ENCODE results near the gene GORASP2.

Gene GORASP2

DNA sequence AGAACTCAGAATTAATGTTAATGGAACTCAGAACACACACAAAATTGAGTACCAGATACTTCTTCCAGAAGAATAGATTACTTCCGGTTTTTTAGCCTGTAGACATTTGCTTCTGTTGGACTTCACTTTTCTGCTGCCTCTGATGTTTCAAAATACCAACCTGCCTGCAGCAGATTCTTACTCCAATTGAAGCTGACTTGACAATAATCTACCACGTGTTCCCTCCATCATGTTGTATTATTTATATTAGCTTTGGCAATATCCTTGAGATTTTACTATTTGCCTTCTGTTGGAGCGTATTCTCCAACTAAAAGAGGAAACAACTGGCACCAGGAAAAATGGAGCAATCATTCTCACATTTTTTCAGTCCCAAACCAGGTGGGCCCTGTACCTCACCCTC is 3.1 kb upstream of the GORASP2 start:
- Histone ChIP-seq H3K4me1 (ENCODE audit: insufficient read depth, low read length, severe bottlenecking) (peaks cover 16% of the 10 kb centered on the region), H4K20me1 (ENCODE audit: insufficient read depth, low read length) (no peaks in the 10 kb centered on the region), H3K9me3 (ENCODE audit: low read length) (peaks cover 23% of the 10 kb centered on the region), H3K4me3 (ENCODE audit: low read depth, low read length, poor library complexity, severe bottlenecking) (no peak overlapping the region), H3K36me3 (ENCODE audit: insufficient read depth, low read length) (peaks cover 4% of the 10 kb centered on the region; the same call in 1 of the 2 replicates), H3K79me2 (ENCODE audit: insufficient read depth, low read length) (peaks cover 16% of the 10 kb centered on the region), H3K9me2 (ENCODE audit: low read depth, low read length) (no peaks in the 10 kb centered on the region), H3K4me2 (ENCODE audit: low read length) (no peak overlapping the region), H3F3A (ENCODE audit: insufficient read depth, low read length) (no peaks in the 10 kb centered on the region), H2AFZ (ENCODE audit: low read length) (no peak overlapping the region), H3K27ac (ENCODE audit: low read depth, low read length, poor library complexity, severe bottlenecking) (no peak overlapping the region), H3K9ac (ENCODE audit: low read length) (no peak overlapping the region), H3K27me3 (ENCODE audit: insufficient read depth, low read length) (no peaks in the 10 kb centered on the region)
- TF ChIP-seq EZH2 (IDR thresholded peaks at IDR 0.05; ENCODE audit: borderline replicate concordance, low read length), result no peak
- TF ChIP-seq, protein P1, sequence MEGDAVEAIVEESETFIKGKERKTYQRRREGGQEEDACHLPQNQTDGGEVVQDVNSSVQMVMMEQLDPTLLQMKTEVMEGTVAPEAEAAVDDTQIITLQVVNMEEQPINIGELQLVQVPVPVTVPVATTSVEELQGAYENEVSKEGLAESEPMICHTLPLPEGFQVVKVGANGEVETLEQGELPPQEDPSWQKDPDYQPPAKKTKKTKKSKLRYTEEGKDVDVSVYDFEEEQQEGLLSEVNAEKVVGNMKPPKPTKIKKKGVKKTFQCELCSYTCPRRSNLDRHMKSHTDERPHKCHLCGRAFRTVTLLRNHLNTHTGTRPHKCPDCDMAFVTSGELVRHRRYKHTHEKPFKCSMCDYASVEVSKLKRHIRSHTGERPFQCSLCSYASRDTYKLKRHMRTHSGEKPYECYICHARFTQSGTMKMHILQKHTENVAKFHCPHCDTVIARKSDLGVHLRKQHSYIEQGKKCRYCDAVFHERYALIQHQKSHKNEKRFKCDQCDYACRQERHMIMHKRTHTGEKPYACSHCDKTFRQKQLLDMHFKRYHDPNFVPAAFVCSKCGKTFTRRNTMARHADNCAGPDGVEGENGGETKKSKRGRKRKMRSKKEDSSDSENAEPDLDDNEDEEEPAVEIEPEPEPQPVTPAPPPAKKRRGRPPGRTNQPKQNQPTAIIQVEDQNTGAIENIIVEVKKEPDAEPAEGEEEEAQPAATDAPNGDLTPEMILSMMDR (IDR thresholded peaks at IDR 0.05; ENCODE audit: low read length), result no peak

DNA sequence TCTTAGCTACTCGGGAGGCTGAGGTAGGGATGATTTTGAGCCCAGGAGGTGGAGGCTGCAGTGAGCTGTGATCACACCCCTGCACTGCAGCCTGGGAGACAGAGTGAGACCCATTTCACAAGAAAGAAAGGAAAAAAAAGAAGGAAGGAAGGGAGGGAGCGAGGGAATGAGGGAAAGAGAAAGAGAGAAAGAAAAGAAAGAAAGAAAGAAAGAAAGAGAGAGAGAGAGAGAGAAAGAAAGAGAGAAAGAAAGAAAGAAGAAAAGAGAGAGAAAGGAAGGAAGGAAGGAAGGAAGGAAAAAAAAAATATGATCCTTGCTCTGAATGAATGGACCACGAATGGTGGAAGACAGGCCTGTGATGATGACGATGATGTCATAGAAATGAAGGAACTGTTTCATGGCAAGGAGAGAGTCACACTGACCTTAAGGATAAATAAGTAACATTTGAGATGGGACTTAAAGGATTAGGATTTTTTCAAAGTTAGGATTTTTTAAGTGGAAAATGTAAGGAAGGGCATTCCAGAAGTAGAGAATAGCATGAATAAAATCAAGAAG is 2.2 kb upstream of the GORASP2 start:
- Histone ChIP-seq H3K27me3 (ENCODE audit: insufficient read depth, low read length) (no peaks in the 10 kb centered on the region), H3K36me3 (ENCODE audit: insufficient read depth, low read length) (peaks cover 11% of the 10 kb centered on the region; the same call in 1 of the 2 replicates), H3K27ac (ENCODE audit: low read depth, low read length, poor library complexity, severe bottlenecking) (no peak overlapping the region), H2AFZ (ENCODE audit: low read length) (no peak overlapping the region), H3K4me1 (ENCODE audit: insufficient read depth, low read length, severe bottlenecking) (peaks cover 25% of the 10 kb centered on the region), H3K9ac (ENCODE audit: low read length) (no peak overlapping the region), H3K9me3 (ENCODE audit: low read length) (peaks cover 23% of the 10 kb centered on the region), H3F3A (ENCODE audit: insufficient read depth, low read length) (no peaks in the 10 kb centered on the region), H3K4me3 (ENCODE audit: low read depth, low read length, poor library complexity, severe bottlenecking) (no peak overlapping the region), H3K79me2 (ENCODE audit: insufficient read depth, low read length) (peaks cover 25% of the 10 kb centered on the region), H3K9me2 (ENCODE audit: low read depth, low read length) (no peaks in the 10 kb centered on the region), H3K4me2 (ENCODE audit: low read length) (no peak overlapping the region), H4K20me1 (ENCODE audit: insufficient read depth, low read length) (no peaks in the 10 kb centered on the region)
- TF ChIP-seq, protein P1 (IDR thresholded peaks at IDR 0.05; ENCODE audit: low read length), result no peak
- no peak for TF ChIP-seq EZH2 (IDR thresholded peaks at IDR 0.05; ENCODE audit: borderline replicate concordance, low read length)

DNA sequence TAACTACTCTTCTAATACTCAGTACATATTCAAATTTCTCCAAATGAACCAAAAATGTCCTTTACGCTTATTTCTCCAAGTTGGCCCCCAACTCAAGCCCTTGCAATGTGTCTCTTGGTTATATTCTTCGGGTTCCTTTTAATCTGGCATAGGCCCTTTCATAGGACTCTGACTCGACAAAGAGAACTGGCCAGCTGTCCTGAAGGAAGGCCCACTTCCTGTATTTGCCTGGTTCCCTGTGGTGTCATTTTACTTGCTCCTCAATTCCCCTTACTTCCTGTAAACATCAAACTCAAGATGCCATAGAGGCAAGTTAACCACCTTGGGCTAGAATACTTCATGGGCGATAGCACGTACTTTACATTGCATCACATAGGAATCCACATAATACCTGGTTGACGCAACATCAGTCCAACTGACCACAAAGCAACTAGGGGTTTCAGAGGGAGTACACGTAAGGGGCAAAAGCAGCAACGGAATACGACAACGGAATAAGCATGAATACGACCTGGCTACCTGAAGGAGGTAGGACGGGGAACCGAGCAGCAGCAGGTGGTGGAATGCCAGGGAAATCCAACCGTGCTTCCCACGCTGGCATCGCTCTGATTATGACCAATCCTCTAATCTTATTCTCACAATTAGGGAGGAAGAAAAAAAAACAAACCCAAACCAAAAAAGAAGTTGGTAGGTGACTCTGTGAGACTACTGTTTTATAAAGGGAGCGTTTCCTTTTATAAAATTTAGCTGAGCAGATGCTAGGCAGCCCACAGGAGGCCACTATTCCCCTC is 823 bp upstream of the GORASP2 start:
- Histone ChIP-seq H3K9me3 (ENCODE audit: low read length) (peaks cover 18% of the 10 kb centered on the region), H3K79me2 (ENCODE audit: insufficient read depth, low read length) (peaks cover 39% of the 10 kb centered on the region), H3K36me3 (ENCODE audit: insufficient read depth, low read length) (peaks cover 19% of the 10 kb centered on the region; the same call in 1 of the 2 replicates), H3K4me3 (ENCODE audit: low read depth, low read length, poor library complexity, severe bottlenecking) (peak overlapping the region; percentile 92), H4K20me1 (ENCODE audit: insufficient read depth, low read length) (no peaks in the 10 kb centered on the region), H2AFZ (ENCODE audit: low read length) (peak overlapping the region; percentile 64), H3K27me3 (ENCODE audit: insufficient read depth, low read length) (no peaks in the 10 kb centered on the region), H3K4me1 (ENCODE audit: insufficient read depth, low read length, severe bottlenecking) (peaks cover 34% of the 10 kb centered on the region), H3K9ac (ENCODE audit: low read length) (peak overlapping the region; percentile 63), H3F3A (ENCODE audit: insufficient read depth, low read length) (no peaks in the 10 kb centered on the region), H3K27ac (ENCODE audit: low read depth, low read length, poor library complexity, severe bottlenecking) (peak overlapping the region; percentile 52), H3K9me2 (ENCODE audit: low read depth, low read length) (no peaks in the 10 kb centered on the region), H3K4me2 (ENCODE audit: low read length) (peak overlapping the region; percentile 69)
- TF ChIP-seq EZH2 (IDR thresholded peaks at IDR 0.05; ENCODE audit: borderline replicate concordance, low read length), result no peak
- TF ChIP-seq, protein P1 (IDR thresholded peaks at IDR 0.05; ENCODE audit: low read length), result no peak

Measured in OCI-LY1 (cell line).